GM21526 (cell line): Measurements from ENCODE around the gene PRSS56.

Source experiments
- ATAC-seq: cut with Tn5 transposase; IDR thresholded peaks from one replicate; pipeline ENCODE4 v1.9.1; 2021; ENCODE audit warnings: moderate library complexity; ENCODE audit not compliant: unreplicated experiment, low FRiP score

Gene PRSS56

GRCh38 chr2:232539298-232540231 lies 19.4 kb downstream of the PRSS56 start, which contains the start of gene CHRNG:
Gene CHRNG, plus strand, starts transcription at chr2:232539692. Its CDS starts 56 bp downstream, at chr2:232539748.
- ATAC-seq: no peak

DNA sequence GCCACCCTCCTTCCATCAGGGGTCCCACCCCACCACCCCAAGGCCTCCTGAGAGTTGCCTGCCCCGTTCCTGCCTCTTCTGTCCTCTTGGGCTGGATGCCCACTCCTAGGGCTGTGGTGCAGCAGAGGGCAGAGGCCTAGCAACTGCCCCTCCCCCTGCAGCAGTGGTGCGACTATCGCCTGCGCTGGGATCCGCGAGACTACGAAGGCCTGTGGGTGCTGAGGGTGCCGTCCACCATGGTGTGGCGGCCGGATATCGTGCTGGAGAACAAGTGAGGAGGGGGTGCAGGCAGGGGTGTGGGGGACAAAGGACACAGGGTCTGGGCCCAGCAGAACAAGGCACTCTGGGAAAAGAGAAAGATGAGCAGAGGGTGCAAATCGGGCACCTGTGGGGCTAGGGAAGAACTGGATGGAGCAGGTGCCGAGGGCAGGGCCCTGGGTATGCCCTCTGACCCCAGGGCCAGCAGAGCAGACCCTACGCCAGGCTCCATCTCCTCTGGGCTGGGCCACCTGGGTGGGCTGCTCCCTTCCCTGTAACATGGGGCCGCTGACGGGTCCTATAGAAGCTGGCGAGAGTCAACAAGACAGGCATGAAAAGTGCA lies 20.4 kb downstream of the PRSS56 start:
- ATAC-seq: no peak

DNA sequence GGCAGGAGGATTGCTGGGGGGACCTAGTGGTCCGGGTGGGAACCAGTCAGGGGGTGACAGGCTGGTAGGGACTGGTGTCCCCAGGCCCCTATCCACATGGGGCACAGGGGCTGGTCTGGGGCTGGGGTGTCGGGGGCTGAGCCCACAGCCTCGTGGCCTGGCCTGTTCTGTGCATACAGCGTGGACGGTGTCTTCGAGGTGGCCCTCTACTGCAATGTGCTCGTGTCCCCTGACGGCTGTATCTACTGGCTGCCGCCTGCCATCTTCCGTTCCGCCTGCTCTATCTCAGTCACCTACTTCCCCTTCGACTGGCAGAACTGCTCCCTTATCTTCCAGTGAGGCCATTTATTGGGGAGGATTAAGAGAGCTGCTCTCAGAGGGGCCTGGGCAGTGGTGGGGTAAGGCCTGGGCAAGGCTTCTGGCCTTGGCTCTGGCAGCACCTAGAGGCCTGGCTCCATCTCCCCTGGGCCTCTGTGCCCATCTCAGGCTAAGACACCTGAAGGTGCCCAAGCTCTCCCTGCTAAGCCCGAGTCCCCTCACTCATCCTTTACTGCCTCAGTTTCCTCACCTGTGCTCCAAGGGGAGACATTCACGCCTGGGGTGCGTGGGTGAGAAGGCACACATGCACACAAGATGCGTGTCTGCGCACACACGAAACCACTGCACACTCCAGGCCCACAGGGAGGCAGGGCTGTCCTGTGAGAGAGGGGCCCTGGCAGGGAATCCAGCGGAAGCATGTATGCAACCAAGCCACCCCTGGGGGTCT lies 21.2 kb downstream of the PRSS56 start:
- no peak for ATAC-seq

GRCh38 chr2:232541961-232542714 lies 21.9 kb downstream of the PRSS56 start:
- no peak for ATAC-seq

DNA sequence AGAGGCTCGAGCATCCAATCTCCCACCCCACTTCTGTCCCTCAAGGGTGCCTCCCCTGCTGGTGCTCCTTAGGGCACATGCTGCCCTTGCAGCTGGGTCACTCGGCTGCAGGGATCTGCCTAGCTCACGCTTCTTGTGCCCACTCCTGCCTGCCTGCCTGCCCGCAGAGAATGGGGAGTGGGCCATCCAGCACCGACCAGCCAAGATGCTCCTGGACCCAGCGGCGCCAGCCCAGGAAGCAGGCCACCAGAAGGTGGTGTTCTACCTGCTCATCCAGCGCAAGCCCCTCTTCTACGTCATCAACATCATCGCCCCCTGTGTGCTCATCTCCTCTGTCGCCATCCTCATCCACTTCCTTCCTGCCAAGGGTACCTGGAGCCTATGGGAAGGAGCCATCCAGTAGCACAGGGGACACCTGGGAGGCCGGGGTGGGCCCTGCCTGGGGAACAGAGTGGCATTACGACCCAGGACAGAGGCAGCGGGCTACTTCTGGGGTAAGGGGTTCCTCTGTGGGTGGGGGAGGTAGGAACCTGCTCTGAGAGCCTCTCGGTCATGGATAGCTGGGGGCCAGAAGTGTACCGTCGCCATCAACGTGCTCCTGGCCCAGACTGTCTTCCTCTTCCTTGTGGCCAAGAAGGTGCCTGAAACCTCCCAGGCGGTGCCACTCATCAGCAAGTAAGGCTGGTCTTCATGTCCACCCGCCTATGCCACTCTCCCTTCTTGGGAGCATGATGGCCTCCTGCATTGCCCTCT lies 22.7 kb downstream of the PRSS56 start:
- no peak for ATAC-seq

- ATAC-seq: no peak
Observed at GRCh38 chr2:232543491-232543890, 23.3 kb downstream of the PRSS56 start.

DNA sequence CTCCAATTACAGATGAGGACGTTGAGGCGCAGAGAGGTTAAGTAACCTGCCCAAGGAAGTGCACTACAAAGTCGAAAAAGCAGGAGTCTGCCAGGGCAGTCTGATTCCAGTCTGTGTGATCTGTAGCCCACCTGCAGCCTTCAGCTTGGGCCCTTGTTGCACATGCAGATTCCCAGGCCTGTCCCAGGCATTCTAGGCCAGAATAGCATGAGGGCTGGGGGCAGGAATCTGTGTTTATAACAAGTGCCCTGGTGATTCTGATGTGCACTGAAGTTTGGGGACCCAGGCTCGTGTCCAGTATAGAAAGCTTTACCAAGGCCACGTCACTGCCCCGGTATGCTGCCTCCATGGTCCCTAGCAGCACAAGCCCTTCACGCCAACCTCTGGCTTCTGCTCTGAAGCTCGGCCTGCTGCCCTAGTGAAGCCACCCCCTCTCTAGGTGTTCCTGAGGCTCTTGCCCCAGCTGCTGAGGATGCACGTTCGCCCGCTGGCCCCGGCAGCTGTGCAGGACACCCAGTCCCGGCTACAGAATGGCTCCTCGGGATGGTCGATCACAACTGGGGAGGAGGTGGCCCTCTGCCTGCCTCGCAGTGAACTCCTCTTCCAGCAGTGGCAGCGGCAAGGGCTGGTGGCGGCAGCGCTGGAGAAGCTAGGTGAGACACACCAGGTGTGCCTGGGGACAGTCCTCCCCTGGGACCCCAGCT lies 23.9 kb downstream of the PRSS56 start:
- no peak for ATAC-seq

DNA sequence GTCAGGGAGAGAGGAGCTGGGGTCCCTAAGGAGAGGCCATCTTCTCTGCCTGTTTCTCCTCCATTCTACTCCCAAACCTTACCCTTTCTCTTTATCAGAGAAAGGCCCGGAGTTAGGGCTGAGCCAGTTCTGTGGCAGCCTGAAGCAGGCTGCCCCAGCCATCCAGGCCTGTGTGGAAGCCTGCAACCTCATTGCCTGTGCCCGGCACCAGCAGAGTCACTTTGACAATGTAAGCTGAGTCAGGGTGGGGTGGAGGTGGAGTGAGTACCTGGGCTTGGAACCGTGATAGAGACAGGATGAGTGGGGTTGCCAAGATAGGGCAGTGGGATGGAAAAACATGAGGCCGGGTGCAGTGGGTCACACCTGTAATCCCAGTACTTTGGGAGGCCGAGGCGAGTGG lies 24.5 kb downstream of the PRSS56 start:
- ATAC-seq: no peak

- ATAC-seq: no peak
Observed at GRCh38 chr2:232545511-232546375, 25.6 kb downstream of the PRSS56 start.

DNA sequence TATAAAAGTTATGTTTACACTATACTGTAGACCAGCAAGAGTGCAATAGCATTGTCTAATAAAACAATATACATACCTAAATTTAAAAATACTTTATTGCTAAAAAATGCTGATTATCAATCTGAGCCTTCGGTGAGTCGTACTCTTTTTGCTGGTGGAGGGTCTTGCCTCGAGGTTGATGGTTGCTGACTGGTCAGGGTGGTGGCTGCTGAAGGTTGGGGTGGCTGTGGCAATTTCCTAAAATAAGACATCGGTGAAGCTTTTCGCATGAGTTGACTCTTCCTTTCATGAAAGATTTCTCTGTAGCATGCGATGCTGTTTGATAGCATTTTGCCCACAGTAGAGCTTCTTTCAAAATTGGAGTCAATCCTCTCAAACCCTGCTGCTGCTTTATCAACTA lies 27.8 kb downstream of the PRSS56 start:
- ATAC-seq: no peak

DNA sequence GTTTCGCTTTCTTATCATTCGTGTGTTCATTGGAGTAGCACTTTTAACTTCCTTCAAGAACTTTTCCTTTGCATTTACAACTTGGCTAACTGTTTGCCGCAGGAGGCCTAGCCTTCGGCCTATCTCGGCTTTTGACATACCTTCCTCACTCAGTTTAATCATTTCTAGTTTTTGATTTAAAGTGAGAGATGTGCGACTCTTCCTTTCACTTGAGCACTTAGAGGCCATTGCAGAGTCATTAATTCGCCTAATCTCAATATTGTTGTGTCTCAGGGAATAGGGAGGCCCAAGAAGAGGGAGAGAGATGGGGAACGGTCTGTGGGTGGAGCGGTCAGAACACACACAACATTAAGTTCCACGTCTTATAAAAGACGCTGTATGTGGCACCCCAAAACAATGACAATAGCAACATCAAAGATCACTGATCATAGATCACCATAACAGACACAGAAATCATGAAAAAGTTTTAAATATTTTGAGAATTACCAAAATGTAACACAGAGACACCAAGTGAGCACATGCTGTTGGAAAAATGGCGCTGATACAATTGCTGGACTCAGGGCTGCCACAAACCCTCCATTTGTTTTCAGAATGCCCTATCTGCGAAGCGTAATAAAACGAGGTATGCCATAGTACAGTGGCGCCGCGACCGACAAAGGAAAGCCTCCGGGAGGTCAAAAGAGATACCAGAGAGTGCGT lies 29.6 kb downstream of the PRSS56 start:
- no peak for ATAC-seq

GRCh38 chr2:232550354-232551249 lies 30.4 kb downstream of the PRSS56 start, which contains the start of the genes EIF4E2 and TIGD1:
Gene EIF4E2, plus strand, starts transcription at chr2:232550689. Its CDS starts 36 bp downstream, at chr2:232550725.
Gene TIGD1, minus strand, starts transcription at chr2:232550557. Its CDS starts 675 bp downstream, at chr2:232549882.
- ATAC-seq: peak; percentile 91

- ATAC-seq: no peak
Observed at GRCh38 chr2:232551250-232551638, 31.1 kb downstream of the PRSS56 start.

GRCh38 chr2:232551776-232552175 lies 31.6 kb downstream of the PRSS56 start:
- no peak for ATAC-seq

DNA sequence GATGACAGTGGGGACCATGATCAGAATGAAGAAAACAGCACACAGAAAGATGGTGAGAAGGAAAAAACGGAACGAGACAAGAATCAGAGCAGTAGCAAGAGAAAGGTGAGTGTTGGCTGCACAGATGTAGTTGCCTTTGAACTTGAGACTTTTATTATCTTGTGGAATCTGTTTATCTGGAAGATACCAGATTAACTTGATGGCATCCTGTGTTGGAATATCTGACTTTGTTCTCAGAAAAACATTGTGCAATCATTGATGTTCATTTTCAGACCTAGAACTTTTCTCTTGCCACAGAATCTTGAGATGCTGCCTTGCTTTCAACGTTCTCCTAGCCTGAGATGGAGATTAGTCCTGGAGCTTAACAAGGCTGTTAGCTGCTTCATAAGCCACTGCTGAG lies 36.2 kb downstream of the PRSS56 start:
- no peak for ATAC-seq

GRCh38 chr2:232562515-232563151 lies 42.4 kb downstream of the PRSS56 start:
- ATAC-seq: no peak
